Islet of Langerhans (tissue), 1 donor: Measurements from ENCODE around the gene DKK2.
"Not testable (repeated sequence)": the region's sequence is repeated elsewhere in the genome, so short reads cannot be mapped to it uniquely, and the experiment has no call there.

ENCODE experiments used
- FAIRE-seq: peaks from one replicate; lab custom pipeline; 2011; peaks lifted over from hg19 to GRCh38; lab: Jason Lieb, UNC

The DKK2 gene

GRCh38 chr4:106909486-106910188, 126.5 kb downstream of the DKK2 start:
- no peak for FAIRE-seq

- not testable (repeated sequence) for FAIRE-seq
Measured at GRCh38 chr4:106908049-106908448, 128.1 kb downstream of the DKK2 start.

DNA sequence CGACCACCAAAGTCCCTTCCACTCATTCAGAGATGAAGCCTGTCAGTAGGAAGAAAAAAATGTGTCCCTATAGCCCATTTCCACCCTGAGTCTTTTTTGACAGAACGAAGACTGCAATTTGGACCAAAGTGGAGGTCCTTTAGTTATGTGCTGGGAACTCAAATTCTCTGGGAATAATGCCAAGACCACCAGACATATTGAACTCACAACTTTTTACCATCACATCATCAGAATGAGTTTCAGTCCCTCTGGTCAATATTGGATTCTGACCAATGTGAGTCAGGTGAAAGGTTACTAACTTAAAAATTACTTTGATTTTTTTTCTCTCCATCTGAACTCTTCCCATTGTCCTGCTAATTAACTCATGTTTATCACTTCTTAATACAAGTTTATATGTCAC, 128.9 kb downstream of the DKK2 start:
- FAIRE-seq, result no peak

GRCh38 chr4:106906728-106907127, 129.4 kb downstream of the DKK2 start:
- FAIRE-seq, result no peak

DNA sequence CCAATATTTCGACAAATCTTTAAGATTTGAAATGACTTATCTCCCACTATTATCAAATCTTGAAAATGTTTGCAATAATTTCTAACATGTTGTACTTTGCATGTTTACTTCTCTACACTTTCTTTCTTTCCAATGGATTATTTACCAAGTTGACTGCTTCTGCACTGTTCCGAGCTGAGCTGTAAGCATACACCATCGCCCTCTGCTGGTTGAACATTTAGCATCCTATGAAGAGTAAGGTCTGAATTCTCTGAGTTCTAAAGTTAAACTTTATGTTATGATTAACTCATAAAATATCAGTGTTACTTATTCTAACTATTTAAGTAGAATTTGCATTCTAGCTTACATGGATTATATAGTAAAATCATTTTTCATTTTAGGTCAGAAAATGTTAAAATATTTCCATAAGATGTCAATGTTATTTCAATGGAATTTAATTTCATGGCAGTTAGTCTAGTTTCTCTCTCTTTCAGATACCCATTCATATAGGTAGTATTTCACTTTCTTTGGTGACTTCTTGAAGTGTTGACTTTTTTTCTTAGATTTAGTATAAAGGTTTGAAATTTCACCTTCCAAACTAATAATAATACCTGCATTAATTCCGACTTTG, 137.4 kb downstream of the DKK2 start:
- no peak for FAIRE-seq

GRCh38 chr4:106893903-106894302, 142.2 kb downstream of the DKK2 start:
- no peak for FAIRE-seq

DNA sequence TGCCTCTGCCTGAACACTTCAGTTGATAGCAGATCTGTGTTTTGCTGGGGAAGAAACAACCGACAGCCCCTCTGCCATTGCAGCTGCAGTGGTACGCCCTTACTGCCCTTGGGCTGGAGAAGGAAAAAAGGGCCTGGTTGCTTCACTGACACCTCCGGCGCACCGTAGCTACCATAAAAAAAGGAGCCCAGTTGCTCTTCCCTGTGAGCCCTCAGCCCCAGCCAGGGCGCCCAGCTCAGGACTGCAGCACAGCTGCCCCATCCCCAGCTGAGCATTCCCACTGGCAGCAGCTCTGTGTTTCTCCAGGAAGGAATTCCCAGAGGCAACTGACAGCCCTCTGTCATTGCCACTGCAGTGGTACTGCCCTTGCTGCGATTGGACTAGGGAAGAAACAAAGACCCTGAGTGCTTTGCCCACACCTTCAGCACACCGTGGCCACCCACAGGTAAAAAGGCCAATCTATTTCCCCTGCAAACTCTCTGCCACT, 142.7 kb downstream of the DKK2 start:
- FAIRE-seq, result no peak

- FAIRE-seq, result no peak
Measured at GRCh38 chr4:106892786-106893185, 143.3 kb downstream of the DKK2 start.

DNA sequence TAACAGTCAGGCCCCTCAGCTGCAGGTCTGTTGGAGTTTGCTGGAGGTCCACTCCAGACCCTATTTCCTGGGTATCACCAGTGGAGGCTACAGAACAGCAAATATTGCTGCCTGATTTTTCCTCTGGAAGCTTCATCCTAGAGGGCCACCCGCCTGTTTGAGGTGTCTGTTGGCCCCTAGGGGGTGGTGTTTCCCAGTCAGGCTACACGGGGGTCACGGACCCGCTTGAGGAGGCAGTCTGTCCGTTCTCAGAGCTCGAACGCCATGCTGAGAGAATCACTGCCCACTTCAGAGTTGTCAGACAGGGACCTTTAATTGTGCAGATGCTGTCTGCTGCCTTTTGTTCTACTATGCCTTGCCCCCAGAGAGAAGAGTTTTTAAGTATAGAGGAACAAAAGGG, 160.8 kb downstream of the DKK2 start:
- no peak for FAIRE-seq
